ENCODE data around the gene KCNJ9. TPM values are rescaled to one million over a fixed set of nuclear protein-coding genes. Genes with fewer than 3 reads are reported as not detected.

Gene KCNJ9
- total and polyA plus RNA-seq, 2 of the 13 experiments (the other 11 are each of a cell fraction or from before 2014, with no cell fraction given): not detected

GRCh38 chr1:160098852-160099561 lies 17.7 kb downstream of the KCNJ9 start (continued):
- TF ChIP-seq DRAP1 (CRISPR knock-in tag; IDR thresholded peaks at IDR 0.05) (0 out of 2 replicates have a peak, but pooled peaks have one; percentile 33), ZNF713 (CRISPR knock-in tag; IDR thresholded peaks at IDR 0.05) (no peak), SALL1 (CRISPR knock-in tag; IDR thresholded peaks at IDR 0.05) (peak; percentile 54), ZNF10 (CRISPR knock-in tag; IDR thresholded peaks at IDR 0.05; ENCODE audit: borderline replicate concordance, low read depth) (no peak), POLR2A (IDR thresholded peaks at IDR 0.05; ENCODE audit: insufficient read depth in 1 of 2, low read depth in 2 of 2, low read length in 2 of 2) (peak; percentile 20 to 72; a peak in 2 of 4 replicates), ZNF800 (CRISPR knock-in tag; IDR thresholded peaks at IDR 0.05) (no peak), RFX3 (CRISPR knock-in tag; IDR thresholded peaks at IDR 0.05) (no peak), MED8 (CRISPR knock-in tag; IDR thresholded peaks at IDR 0.05; ENCODE audit: insufficient replicate concordance) (no peak), HNRNPLL (IDR thresholded peaks at IDR 0.05; ENCODE audit: low read depth, low read length, poor library complexity, severe bottlenecking) (peak; percentile 63), NCOA2 (CRISPR knock-in tag; IDR thresholded peaks at IDR 0.05) (no peak), FOXP1 (IDR thresholded peaks at IDR 0.05) (no peak), FOXP1 (CRISPR knock-in tag; IDR thresholded peaks at IDR 0.05) (0 out of 2 replicates have a peak, but pooled peaks have one; percentile 11), ZNF276 (CRISPR knock-in tag; IDR thresholded peaks at IDR 0.05; ENCODE audit: low read depth) (no peak), GABPA (IDR thresholded peaks at IDR 0.05; ENCODE audit: low read depth, low read length) (peak; percentile 25; the same call in 1 of the 2 replicates), GABPA (CRISPR knock-in tag; IDR thresholded peaks at IDR 0.05; ENCODE audit: low read depth) (no peak), SPEN (CRISPR knock-in tag; IDR thresholded peaks at IDR 0.05; ENCODE audit: low read depth) (no peak), AGO2 (optimal IDR thresholded peaks at IDR 0.05; ENCODE audit: low read depth, low read length) (no peak), JUND (CRISPR knock-in tag; IDR thresholded peaks at IDR 0.05) (no peak), TEF (CRISPR knock-in tag; IDR thresholded peaks at IDR 0.05) (no peak), ZNF501 (CRISPR knock-in tag; IDR thresholded peaks at IDR 0.05) (0 out of 2 replicates have a peak, but pooled peaks have one; percentile 23), BCL3 (CRISPR knock-in tag; IDR thresholded peaks at IDR 0.05) (no peak), ZNF552 (CRISPR knock-in tag; IDR thresholded peaks at IDR 0.05; ENCODE audit: borderline replicate concordance) (no peak)
